PC-9 (cell line): ENCODE data around the gene RANBP10. TPM values are rescaled to one million over a fixed set of nuclear protein-coding genes. Genes with fewer than 3 reads are reported as not detected.

Experiments used
- BruUV-seq: library from RNA; stranded (reverse); fragments of 400-500 nt; replicated peaks from 2 replicates; lab custom pipeline; 2021; lab: Mats Ljungman, UMichigan
- CTCF ChIA-PET: fragments of 300-600 bp; sonication (Branson Sonifier 250); formaldehyde crosslinking; loops from one replicate; lab custom pipeline; 2022; ENCODE audit warnings: antibody characterized with exemption; lab: Charles Lee
- POLR2A ChIA-PET: fragments of 300-600 bp; sonication (Branson Sonifier 250); formaldehyde crosslinking; loops from one replicate; lab custom pipeline; 2022; ENCODE audit warnings: antibody characterized with exemption; ENCODE audit not compliant: unreplicated experiment; lab: Charles Lee
- DNase-seq, 2 experiments: peaks; one replicate each; pipeline versions ENCODE4 v3.0.0 to v3.0.0-alpha.2; 2015 to 2022; ENCODE audit warnings: mixed read lengths in 1 of 2
- H2AFZ ChIP-seq: fragments of 200-600 bp; sonication (generic); 2 replicates; pipeline ENCODE4 v1.8.1; 2017; ENCODE audit warnings: antibody characterized with exemption
- H3F3A ChIP-seq: fragments of 200-600 bp; sonication (generic); 2 replicates; pipeline ENCODE4 v1.8.1; 2017; ENCODE audit warnings: antibody characterized with exemption, mild to moderate bottlenecking, low read depth; ENCODE audit not compliant: insufficient read depth
- H3K27ac ChIP-seq: fragments of 200-600 bp; sonication (generic); 2 replicates; pipeline ENCODE4 v1.6.1; 2016; ENCODE audit warnings: mixed run types
- H3K27me3 ChIP-seq: fragments of 200-600 bp; sonication (generic); 2 replicates; pipeline ENCODE4 v1.6.1; 2016; ENCODE audit warnings: low read depth, mixed run types; ENCODE audit not compliant: insufficient read depth
- H3K36me3 ChIP-seq: fragments of 200-600 bp; sonication (generic); 2 replicates; pipeline ENCODE4 v1.6.1; 2016; ENCODE audit warnings: low read depth, mixed run types
- H3K4me1 ChIP-seq: fragments of 200-600 bp; sonication (generic); replicated peaks from 2 replicates; pipeline ENCODE4 v1.6.1; 2016; ENCODE audit warnings: mixed run types; ENCODE audit not compliant: insufficient read depth
- H3K4me2 ChIP-seq: fragments of 200-600 bp; sonication (generic); 2 replicates; pipeline ENCODE4 v1.6.1; 2017; ENCODE audit warnings: mixed run types
- H3K4me3 ChIP-seq: fragments of 200-600 bp; sonication (generic); 2 replicates; pipeline ENCODE4 v1.6.1; 2016; ENCODE audit warnings: mixed run types
- H3K79me2 ChIP-seq: fragments of 200-600 bp; sonication (generic); 2 replicates; pipeline ENCODE4 v1.6.1; 2017; ENCODE audit warnings: low read depth, mixed run types
- H3K9me2 ChIP-seq: fragments of 200-600 bp; sonication (generic); 2 replicates; pipeline ENCODE4 v1.8.1; 2017; ENCODE audit warnings: mild to moderate bottlenecking; ENCODE audit not compliant: insufficient read depth
- H3K9me3 ChIP-seq: fragments of 200-600 bp; sonication (generic); 2 replicates; pipeline ENCODE4 v1.8.1; 2016; ENCODE audit warnings: low read depth; ENCODE audit not compliant: insufficient read depth
- H4K20me1 ChIP-seq: fragments of 200-600 bp; sonication (generic); 2 replicates; pipeline ENCODE4 v1.8.1; 2017; ENCODE audit not compliant: insufficient read depth
- CTCF ChIP-seq: fragments of 200-600 bp; sonication (generic); conservative IDR thresholded peaks from 2 replicates; pipeline ENCODE4 v1.6.1; 2017; ENCODE audit warnings: mixed run types, antibody characterized with exemption, mild to moderate bottlenecking, moderate library complexity
- EZH2 ChIP-seq: fragments of 200-600 bp; sonication (generic); IDR thresholded peaks from 2 replicates; pipeline ENCODE4 v1.8.0; 2017; ENCODE audit warnings: antibody characterized with exemption, low read depth
- intact Hi-C: fragments of 100-400 bp; cut with micrococcal nuclease; formaldehyde crosslinking; loops from one replicate; pipeline ENCODE4 v1.10.0; 2022; ENCODE audit not compliant: unreplicated experiment
- total RNA-seq: library from RNA; stranded (reverse); gene quantifications from 2 replicates; pipeline ENCODE4 v1.2.3, GENCODE V29; 2021

RANBP10 gene
- total RNA-seq, 1 experiment from 2014 or later, result 21.0 TPM

- Histone ChIP-seq H3K27me3 (no peaks in the 10 kb centered on the region), H3F3A (peaks cover 11% of the 10 kb centered on the region; the same call in 1 of the 2 replicates), H2AFZ (no peak overlapping the region), H3K4me1 (peaks cover 4% of the 10 kb centered on the region; the same call in 1 of the 2 replicates), H4K20me1 (no peaks in the 10 kb centered on the region), H3K27ac (no peak overlapping the region), H3K4me3 (no peak overlapping the region), H3K9me3 (no peaks in the 10 kb centered on the region), H3K36me3 (no peaks in the 10 kb centered on the region; the same call in 1 of the 2 replicates), H3K9me2 (no peaks in the 10 kb centered on the region), H3K79me2 (no peaks in the 10 kb centered on the region), H3K4me2 (no peak overlapping the region)
- intact Hi-C loops, result no loop called here
- DNase-seq, result no peak
- CTCF ChIA-PET, result interaction anchor here (0.6 kb wide), 1 partner anchor 834 kb away, joined by 4 read pairs; no protein-coding TSS in a partner anchor
- POLR2A ChIA-PET, result interaction anchor here (0.6 kb wide), 1 partner anchor 80 kb away, joined by 6 read pairs; the partner anchor contains the start of gene RANBP10
- TF ChIP-seq CTCF (no peak), EZH2 (no peak)
- BruUV-seq, result no TSS peak
These were observed 80.0 kb downstream of the RANBP10 start for GRCh38 chr16:67726106-67727034.

GRCh38 chr16:67723911-67724305 is 82.5 kb downstream of the RANBP10 start:
- H3K36me3 ChIP-seq, result no peaks in the 10 kb centered on the region; the same call in 1 of the 2 replicates
- H2AFZ ChIP-seq, result no peak overlapping the region
- peaks cover 11% of the 10 kb centered on the region; the same call in 1 of the 2 replicates for H3F3A ChIP-seq
- TF ChIP-seq CTCF (no peak), EZH2 (no peak)
- no peak overlapping the region for H3K27ac ChIP-seq
- no peaks in the 10 kb centered on the region for H3K9me2 ChIP-seq
- ChIA-PET POLR2A (interaction anchor here (0.6 kb wide), 1 partner anchor 841 kb away, joined by 5 read pairs; no protein-coding TSS in a partner anchor), CTCF (no interaction called here)
- H3K27me3 ChIP-seq, result no peaks in the 10 kb centered on the region
- intact Hi-C loops, result loop anchor here (5.0 kb wide), 1 partner anchor 47 kb away; no protein-coding TSS in a partner anchor
- no TSS peak for BruUV-seq
- peaks cover 12% of the 10 kb centered on the region for H3K4me1 ChIP-seq
- H3K4me3 ChIP-seq, result no peak overlapping the region
- H3K9me3 ChIP-seq, result no peaks in the 10 kb centered on the region
- no peak overlapping the region for H3K4me2 ChIP-seq
- DNase-seq, result no peak
- no peaks in the 10 kb centered on the region for H4K20me1 ChIP-seq
- peaks cover under 1% of the 10 kb centered on the region; the same call in 1 of the 2 replicates for H3K79me2 ChIP-seq

- Histone ChIP-seq H3K36me3 (no peaks in the 10 kb centered on the region; the same call in 1 of the 2 replicates), H3K4me2 (no peak overlapping the region), H3F3A (peaks cover 11% of the 10 kb centered on the region; the same call in 1 of the 2 replicates), H3K9me3 (no peaks in the 10 kb centered on the region), H3K79me2 (peaks cover 6% of the 10 kb centered on the region), H3K4me1 (peaks cover 14% of the 10 kb centered on the region), H2AFZ (no peak overlapping the region), H4K20me1 (no peaks in the 10 kb centered on the region), H3K4me3 (no peak overlapping the region), H3K27ac (no peak overlapping the region), H3K27me3 (no peaks in the 10 kb centered on the region), H3K9me2 (no peaks in the 10 kb centered on the region)
- intact Hi-C loops, result loop anchor here (5.0 kb wide), 1 partner anchor 46 kb away; no protein-coding TSS in a partner anchor
- no peak for TF ChIP-seq CTCF
- TF ChIP-seq EZH2, result no peak
- BruUV-seq, result no TSS peak
- POLR2A ChIA-PET, result interaction anchor here (0.6 kb wide), 1 partner anchor 841 kb away, joined by 5 read pairs; no protein-coding TSS in a partner anchor
- CTCF ChIA-PET, result no interaction called here
- DNase-seq, result peak; percentile 79 to 80
These were observed 83.0 kb downstream of the RANBP10 start for GRCh38 chr16:67723151-67723910.
